Subcutaneous abdominal adipose tissue (tissue), 5 donors: Measurements from ENCODE around the gene KLK4.

ENCODE experiments used
- H3K27ac ChIP-seq: one replicate; pipeline ENCODE4 v1.7.0; 2013; ENCODE audit warnings: low read depth, mild to moderate bottlenecking, inconsistent platforms, low read length, moderate library complexity
- H3K27me3 ChIP-seq, 5 donors: one replicate each; pipeline ENCODE4 v1.7.0; 2013; ENCODE audit warnings: low read length in 5 of 5, inconsistent platforms in 1 of 5; ENCODE audit not compliant: control insufficient read depth in 5 of 5, insufficient read depth in 4 of 5
- H3K36me3 ChIP-seq, 5 donors: one replicate each; pipeline ENCODE4 v1.7.0; 2013; ENCODE audit warnings: low read length in 5 of 5; ENCODE audit not compliant: control insufficient read depth in 5 of 5, insufficient read depth in 5 of 5
- H3K4me1 ChIP-seq, 5 donors: one replicate each; pipeline ENCODE4 v1.7.0; 2013; ENCODE audit warnings: low read length in 5 of 5, mild to moderate bottlenecking in 3 of 5, moderate library complexity in 1 of 5; ENCODE audit not compliant: control insufficient read depth in 5 of 5, insufficient read depth in 5 of 5
- H3K4me3 ChIP-seq, 5 donors: one replicate each; pipeline ENCODE4 v1.7.0; 2013; ENCODE audit warnings: low read length in 5 of 5, low read depth in 1 of 5
- H3K9ac ChIP-seq, 5 donors: one replicate each; pipeline ENCODE4 v1.7.0; 2013; ENCODE audit warnings: low read length in 5 of 5, mild to moderate bottlenecking in 4 of 5, moderate library complexity in 3 of 5
- H3K9me3 ChIP-seq, 5 donors: one replicate each; pipeline ENCODE4 v1.7.0; 2013; ENCODE audit warnings: low read length in 5 of 5; ENCODE audit not compliant: control insufficient read depth in 5 of 5
- donor health status: healthy.
- donor health status: healthy.
- donor health status: healthy.
- donor health status: healthy.
- donor health status: healthy.

The KLK4 gene

DNA sequence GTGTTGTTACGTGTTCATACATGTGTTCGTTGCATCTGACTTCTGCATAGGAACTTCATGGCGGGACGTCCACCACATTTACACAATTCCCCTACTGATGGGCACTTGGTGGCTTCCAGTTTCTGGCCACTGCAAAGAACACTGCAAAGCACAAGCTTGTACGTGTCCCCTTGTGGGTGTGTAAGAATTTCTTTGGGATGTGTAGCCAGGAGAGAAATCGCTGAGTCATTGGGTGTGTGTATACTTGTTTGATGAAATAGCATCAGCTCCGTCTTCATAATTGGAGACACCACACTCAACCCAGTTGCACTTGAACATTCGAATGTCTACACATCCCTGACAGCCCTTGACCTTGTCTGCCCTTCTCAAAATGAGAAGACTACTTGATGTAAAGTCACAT is 22.4 kb upstream of the KLK4 start:
- no peaks in the 10 kb centered on the region for H3K9me3 ChIP-seq
- no peaks in the 10 kb centered on the region for H3K4me1 ChIP-seq
- no peak overlapping the region for H3K4me3 ChIP-seq
- H3K9ac ChIP-seq, result no peak overlapping the region
- H3K27ac ChIP-seq, result no peak overlapping the region
- H3K27me3 ChIP-seq, result peaks cover 2 to 7% (median 6%) of the 10 kb centered on the region in 5 donors
- H3K36me3 ChIP-seq, result no peaks in the 10 kb centered on the region

DNA sequence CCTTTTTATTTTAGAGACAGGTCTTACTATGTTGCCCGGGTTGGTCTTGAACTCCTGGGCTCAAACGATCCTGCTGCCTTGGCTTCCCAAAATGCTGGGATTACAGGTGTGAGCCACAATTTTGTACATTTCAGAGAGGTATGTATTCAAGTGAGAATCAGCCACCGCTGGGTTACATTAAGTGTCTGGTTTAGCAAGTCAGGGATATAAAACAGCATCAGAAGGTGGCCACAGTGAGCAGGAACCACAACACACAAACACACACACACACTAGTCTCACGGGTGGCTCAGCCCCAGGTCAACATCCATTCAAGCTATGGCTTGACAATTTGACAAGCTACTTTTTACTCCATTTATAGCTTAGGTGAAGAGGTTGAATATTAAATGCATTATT is 21.5 kb upstream of the KLK4 start:
- Histone ChIP-seq H3K27ac (no peak overlapping the region), H3K36me3 (no peaks in the 10 kb centered on the region), H3K9ac (no peak overlapping the region), H3K4me3 (no peak overlapping the region), H3K27me3 (peaks cover 3 to 12% (median 7%) of the 10 kb centered on the region in 5 donors), H3K4me1 (no peaks in the 10 kb centered on the region), H3K9me3 (no peaks in the 10 kb centered on the region)

DNA sequence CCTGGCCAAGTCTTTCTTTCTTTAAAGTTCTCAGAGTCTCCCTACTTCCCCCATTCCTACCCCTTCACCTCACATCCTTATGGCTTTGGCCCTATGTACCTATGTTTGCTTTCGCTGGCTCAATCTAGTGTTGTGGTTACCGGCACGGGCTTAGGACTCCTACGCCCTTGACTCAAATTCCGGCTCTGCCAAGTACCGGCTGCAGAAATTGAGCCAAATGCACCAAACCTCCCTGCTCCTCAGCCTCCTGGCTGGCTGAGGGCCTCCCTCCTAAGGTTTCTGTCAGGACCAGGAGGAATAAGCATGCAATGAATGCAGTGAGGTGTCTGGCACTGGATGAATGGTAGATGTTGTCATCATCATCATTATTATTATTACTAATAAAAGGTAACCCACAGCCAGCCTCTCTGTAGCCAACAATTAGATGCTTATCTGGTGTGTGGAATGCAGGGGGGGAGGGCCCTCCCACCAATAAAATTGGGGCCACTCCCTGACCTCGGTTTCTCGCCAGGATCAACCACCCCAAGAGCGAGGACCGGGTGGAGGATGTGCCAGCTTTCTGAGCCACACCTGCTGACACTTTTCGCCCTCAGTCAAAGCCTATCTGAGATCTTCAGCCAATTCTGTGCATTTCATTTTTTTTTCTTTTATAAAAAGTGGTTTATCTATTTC is 21.0 kb upstream of the KLK4 start:
- peaks cover 6 to 13% (median 11%) of the 10 kb centered on the region in 5 donors for H3K27me3 ChIP-seq

DNA sequence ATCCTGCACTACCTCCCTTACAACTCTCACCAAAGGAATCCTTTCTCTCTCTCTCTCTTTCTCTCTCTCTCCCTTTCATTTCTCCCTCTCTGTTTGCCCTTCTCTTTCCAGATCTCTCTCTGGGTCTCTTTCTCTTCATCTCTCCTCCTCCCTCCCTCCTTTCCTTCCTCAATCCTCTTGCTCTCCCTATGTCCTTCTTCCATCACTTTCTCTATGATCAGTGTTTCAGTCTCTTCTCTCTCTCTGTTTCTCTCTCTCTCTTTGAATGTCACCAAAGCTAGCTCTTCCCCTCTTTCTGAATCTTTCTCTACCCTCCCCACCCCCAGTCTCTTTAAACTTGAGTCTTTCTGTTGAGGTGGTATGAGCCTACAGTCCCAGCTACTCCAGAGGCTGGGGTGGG is 19.8 kb upstream of the KLK4 start:
- Histone ChIP-seq H3K27me3 (peaks cover 7 to 13% (median 11%) of the 10 kb centered on the region in 5 donors), H3K4me1 (no peaks in the 10 kb centered on the region), H3K27ac (no peak overlapping the region), H3K4me3 (no peak overlapping the region), H3K36me3 (no peaks in the 10 kb centered on the region), H3K9me3 (no peaks in the 10 kb centered on the region), H3K9ac (no peak overlapping the region)

More for the DNA sequence above, 21.0 kb upstream of the KLK4 start:
- no peak overlapping the region for H3K27ac ChIP-seq
- no peak overlapping the region for H3K4me3 ChIP-seq
- H3K36me3 ChIP-seq, result no peaks in the 10 kb centered on the region
- H3K9me3 ChIP-seq, result no peaks in the 10 kb centered on the region
- no peaks in the 10 kb centered on the region for H3K4me1 ChIP-seq
- no peak overlapping the region for H3K9ac ChIP-seq

DNA sequence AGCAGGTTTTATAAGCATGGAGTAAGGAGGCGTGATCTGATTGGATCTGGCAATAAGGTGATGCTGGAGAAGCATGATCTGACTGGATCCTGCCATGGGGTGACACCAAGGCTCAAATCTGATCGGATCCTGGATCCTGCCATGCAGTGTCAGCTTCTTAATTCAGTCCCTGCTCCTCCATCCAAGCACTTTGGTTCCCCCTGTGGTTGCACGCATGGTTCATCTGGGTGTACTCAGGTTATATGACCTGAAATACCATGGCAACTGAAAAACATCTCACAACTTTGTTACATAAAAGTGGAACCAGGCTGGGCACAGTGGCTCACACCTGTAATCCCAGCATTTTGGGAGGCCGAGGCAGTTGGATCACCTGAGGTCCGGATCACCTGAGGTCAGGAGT is 17.6 kb upstream of the KLK4 start:
- Histone ChIP-seq H3K27me3 (peaks cover 7 to 13% (median 11%) of the 10 kb centered on the region in 5 donors), H3K9me3 (no peaks in the 10 kb centered on the region), H3K27ac (no peak overlapping the region), H3K36me3 (no peaks in the 10 kb centered on the region), H3K9ac (no peak overlapping the region), H3K4me3 (no peak overlapping the region), H3K4me1 (no peaks in the 10 kb centered on the region)

DNA sequence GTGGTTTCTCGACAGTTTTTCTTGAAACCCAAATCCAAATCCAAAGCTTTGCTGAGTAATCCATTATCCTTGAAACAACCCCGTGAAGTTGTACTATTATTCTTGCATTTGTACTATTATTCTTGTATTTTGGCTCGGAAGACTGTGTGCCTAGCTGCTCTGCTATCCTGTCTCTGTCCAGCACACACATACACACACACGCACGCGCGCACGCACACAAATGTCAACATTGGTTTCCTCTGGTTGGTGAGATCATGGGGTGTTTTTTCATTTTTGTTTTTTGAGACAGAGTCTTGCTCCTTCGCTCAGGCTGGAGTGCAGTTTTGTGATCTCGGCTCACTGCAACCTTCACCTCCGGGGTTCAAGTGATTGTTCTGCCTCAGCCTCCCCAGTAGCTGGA is 14.9 kb upstream of the KLK4 start:
- Histone ChIP-seq H3K4me1 (peaks cover 0 to 10% (median 6%) of the 10 kb centered on the region in 5 donors), H3K36me3 (no peaks in the 10 kb centered on the region), H3K27me3 (peaks cover 3 to 20% (median 14%) of the 10 kb centered on the region in 5 donors), H3K4me3 (no peak overlapping the region), H3K27ac (no peak overlapping the region), H3K9ac (no peak overlapping the region), H3K9me3 (no peaks in the 10 kb centered on the region)

DNA sequence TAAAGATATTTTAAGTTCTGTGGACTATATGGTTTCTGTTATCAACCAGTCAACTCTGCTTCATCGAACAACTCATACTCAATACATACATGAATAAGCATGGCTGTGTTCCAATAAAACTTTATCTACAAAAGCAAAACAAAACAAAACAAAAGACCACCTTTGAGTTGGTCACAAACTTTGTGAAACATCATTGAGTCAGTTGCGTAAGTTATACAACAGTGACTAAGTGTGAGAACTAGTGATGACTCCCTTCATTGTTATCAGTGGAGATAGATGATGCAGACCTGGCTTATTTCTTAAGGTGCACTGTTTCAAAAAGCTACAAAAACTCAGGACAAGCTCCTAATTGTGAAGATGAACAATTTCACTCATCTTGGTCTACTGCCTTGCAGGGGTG is 14.5 kb upstream of the KLK4 start:
- Histone ChIP-seq H3K9me3 (no peaks in the 10 kb centered on the region), H3K36me3 (no peaks in the 10 kb centered on the region), H3K9ac (no peak overlapping the region), H3K27me3 (peaks cover 3 to 20% (median 14%) of the 10 kb centered on the region in 5 donors), H3K27ac (no peak overlapping the region), H3K4me3 (no peak overlapping the region), H3K4me1 (peaks cover 0 to 10% (median 6%) of the 10 kb centered on the region in 5 donors)

DNA sequence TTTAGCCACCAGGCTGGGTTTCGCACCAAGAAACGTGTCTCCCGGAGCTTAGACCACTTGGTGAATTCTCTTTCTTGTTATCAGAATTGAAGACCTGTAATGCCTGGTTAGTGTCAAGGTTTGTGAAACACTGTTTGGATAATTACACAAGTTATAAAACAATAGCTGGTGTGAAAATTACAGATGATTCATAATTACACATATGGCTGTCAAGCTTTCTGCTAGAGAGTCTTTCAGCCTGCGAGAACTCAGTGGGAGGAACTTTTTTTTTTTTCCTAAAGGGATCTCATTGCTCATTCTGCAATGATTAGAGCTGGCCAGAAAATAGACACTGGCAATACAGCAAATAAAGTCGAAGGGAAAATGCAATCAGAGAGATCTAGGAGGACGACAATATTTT is 13.4 kb upstream of the KLK4 start:
- H3K27ac ChIP-seq, result no peak overlapping the region
- H3K27me3 ChIP-seq, result peaks cover 1 to 30% (median 14%) of the 10 kb centered on the region in 5 donors
- H3K4me3 ChIP-seq, result no peak overlapping the region
- H3K36me3 ChIP-seq, result no peaks in the 10 kb centered on the region
- peaks cover 0 to 10% (median 6%) of the 10 kb centered on the region in 5 donors for H3K4me1 ChIP-seq
- H3K9me3 ChIP-seq, result no peaks in the 10 kb centered on the region
- H3K9ac ChIP-seq, result no peak overlapping the region

DNA sequence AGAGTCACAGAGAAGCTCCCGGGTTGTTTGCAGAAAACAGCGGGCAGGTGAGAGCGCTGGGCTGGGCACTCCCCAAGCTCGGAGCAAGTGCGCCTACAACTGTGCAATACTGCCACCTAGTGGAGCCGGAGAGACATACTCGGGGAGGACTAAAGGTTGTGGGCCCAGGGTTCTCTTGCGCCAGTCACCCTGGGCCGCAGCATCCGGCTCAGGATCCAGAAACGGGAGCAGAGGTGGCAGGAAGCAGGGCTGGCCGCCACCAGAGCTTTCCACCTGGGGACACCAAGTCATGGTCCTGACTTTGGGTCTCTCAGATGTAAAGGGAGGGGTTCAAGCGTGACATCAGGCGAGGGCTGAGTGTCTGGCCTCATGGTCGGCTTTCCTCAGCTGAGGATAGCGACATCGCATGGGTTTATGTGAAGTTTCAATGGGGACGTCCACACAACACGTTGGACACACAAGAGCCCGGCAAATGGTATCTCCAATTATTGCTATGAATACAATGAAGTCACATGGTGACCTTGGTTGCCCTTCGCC is 11.2 kb upstream of the KLK4 start:
- no peak overlapping the region for H3K27ac ChIP-seq
- H3K4me1 ChIP-seq, result peaks cover 0 to 10% (median 6%) of the 10 kb centered on the region in 5 donors
- H3K36me3 ChIP-seq, result no peaks in the 10 kb centered on the region
- peaks cover 5 to 26% (median 15%) of the 10 kb centered on the region in 5 donors for H3K27me3 ChIP-seq
- no peaks in the 10 kb centered on the region for H3K9me3 ChIP-seq
- no peak overlapping the region for H3K4me3 ChIP-seq
- no peak overlapping the region for H3K9ac ChIP-seq

DNA sequence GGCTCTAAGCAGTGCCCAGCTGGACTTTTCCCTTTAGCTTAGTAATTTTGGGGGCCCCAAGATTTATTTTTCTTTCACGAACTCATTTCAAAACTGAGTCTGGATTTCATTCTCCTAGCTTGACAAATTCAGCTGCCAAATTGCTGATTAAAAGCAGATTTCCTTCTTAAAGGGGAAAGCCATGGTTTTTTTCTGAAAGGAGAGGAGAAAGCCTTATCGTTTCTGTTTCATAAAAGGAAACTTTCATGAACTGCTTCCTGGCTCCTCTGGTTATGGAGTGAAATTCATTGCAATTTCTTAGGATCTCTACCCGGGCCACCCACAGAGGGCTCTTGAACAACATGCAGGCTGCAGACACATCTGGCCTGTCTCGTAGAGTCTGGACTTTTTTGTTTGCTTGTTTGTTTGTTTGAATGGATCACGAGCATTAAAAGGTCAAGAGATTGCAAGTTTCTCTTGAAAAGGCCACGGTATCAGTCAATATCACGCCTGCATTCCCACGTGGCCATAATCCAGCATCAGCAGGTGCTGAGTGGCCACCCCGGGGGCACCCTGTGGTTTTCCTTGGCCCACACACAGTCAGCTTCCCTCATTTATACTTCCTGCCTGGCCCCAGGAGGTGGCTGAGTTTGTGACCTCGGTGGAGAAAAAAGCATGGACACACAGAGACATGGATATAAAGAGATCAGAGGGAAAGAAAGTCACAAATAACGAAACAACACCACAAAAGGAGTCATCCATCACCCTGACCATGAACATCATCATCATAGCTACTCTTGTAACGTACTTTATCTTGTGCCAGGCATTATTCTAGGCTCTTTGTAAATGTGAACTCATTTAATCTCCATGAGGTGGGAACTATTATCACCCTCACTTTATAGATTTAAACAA is 10.5 kb upstream of the KLK4 start:
- H3K9ac ChIP-seq, result no peak overlapping the region
- H3K9me3 ChIP-seq, result no peaks in the 10 kb centered on the region
- peaks cover 0 to 10% (median 6%) of the 10 kb centered on the region in 5 donors for H3K4me1 ChIP-seq
- H3K27ac ChIP-seq, result no peak overlapping the region
- peaks cover 5 to 30% (median 15%) of the 10 kb centered on the region in 5 donors for H3K27me3 ChIP-seq
- H3K36me3 ChIP-seq, result no peaks in the 10 kb centered on the region
- no peak overlapping the region for H3K4me3 ChIP-seq
